ENCODE measurements around the gene RAPGEF5.

RAPGEF5 gene

DNA sequence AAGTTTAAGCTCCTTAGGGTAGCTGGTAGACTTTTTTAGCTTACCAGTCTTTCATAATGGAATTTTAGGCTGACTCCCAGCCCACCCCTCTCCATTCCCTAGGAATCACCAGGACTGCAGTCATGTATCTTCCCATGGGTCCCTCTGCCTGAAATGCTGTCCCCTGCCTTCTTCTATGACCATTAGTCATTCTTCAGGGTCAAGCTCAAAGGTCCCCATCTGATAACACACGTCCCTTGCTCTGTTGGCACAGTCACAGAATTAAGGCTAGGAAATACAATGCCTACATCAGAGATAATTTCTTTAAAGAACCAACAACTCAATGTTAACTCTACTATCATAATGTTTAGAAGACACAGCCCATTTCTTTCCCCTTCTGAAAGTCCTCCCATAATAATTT is 140.6 kb downstream of the RAPGEF5 start:
- ChIA-PET CTCF (no interaction called here), POLR2A (no interaction called here)
- DNase-seq (ENCODE audit: extremely low spot score): no peak
- TF ChIP-seq, protein P1, sequence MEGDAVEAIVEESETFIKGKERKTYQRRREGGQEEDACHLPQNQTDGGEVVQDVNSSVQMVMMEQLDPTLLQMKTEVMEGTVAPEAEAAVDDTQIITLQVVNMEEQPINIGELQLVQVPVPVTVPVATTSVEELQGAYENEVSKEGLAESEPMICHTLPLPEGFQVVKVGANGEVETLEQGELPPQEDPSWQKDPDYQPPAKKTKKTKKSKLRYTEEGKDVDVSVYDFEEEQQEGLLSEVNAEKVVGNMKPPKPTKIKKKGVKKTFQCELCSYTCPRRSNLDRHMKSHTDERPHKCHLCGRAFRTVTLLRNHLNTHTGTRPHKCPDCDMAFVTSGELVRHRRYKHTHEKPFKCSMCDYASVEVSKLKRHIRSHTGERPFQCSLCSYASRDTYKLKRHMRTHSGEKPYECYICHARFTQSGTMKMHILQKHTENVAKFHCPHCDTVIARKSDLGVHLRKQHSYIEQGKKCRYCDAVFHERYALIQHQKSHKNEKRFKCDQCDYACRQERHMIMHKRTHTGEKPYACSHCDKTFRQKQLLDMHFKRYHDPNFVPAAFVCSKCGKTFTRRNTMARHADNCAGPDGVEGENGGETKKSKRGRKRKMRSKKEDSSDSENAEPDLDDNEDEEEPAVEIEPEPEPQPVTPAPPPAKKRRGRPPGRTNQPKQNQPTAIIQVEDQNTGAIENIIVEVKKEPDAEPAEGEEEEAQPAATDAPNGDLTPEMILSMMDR (IDR thresholded peaks at IDR 0.05; ENCODE audit: control extremely low read depth, extremely low read depth, low read depth, missing control alignments): no peak

DNA sequence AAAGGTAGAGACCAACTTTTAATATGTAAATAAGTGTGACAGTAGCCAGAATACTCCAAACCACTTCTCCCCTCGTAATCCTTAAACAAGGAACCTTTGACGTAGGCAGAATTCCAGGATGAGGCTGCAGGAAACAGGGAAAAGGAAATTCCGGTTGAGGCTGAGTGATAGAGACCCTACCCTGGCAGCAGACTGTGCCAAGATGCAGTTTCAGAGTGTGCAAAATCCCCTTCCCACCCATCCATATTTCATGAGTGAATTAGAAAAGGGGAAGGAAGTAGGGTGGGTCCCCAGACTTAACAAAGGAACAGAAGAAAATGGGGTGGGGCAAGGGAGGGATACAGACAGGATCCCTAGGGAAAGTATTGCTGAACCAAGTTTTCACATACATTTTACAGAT is 143.0 kb downstream of the RAPGEF5 start:
- POLR2A ChIA-PET: no interaction called here
- TF ChIP-seq, protein P1 (IDR thresholded peaks at IDR 0.05; ENCODE audit: control extremely low read depth, extremely low read depth, low read depth, missing control alignments): no peak
- CTCF ChIA-PET: no interaction called here
- DNase-seq (ENCODE audit: extremely low spot score): no peak

DNA sequence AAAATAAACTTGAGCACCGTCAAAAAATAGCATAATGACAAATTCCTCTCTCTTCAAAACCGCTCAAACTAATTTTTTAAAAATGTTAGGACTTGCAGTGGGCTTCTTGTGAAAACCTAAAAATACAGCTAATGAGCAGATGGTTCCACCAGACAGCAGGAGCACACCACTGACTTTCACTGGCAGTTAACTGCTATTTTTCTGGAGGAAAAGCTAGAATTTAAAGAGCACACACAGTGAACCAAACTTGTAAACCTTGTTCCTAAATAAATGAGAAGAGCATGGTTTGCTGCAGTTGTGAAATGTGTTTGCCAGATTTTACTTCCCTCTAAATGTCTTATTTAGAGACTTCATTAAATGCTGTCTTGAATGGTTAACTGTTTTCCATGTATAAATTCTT is 143.9 kb downstream of the RAPGEF5 start:
- ChIA-PET POLR2A (no interaction called here), CTCF (no interaction called here)
- DNase-seq (ENCODE audit: extremely low spot score): no peak
- TF ChIP-seq, protein P1 (IDR thresholded peaks at IDR 0.05; ENCODE audit: control extremely low read depth, extremely low read depth, low read depth, missing control alignments): no peak

DNA sequence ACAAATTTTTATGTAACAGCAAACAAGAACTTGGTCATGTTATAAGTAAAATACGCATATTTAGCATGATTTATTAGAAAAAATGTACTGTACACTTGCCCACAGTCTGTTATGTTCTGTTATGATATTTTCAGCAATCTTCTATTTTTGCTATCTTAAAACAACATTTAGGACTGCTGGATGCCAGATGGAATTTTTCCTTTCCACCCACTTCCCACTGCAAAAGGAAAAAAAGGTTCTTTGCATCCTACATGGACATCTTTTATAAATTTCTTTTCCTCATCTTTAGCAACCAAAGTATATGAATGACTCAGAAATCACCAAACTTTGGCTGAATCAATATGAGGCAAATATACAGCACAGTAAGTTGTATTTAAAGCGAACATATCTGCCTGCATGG is 146.0 kb downstream of the RAPGEF5 start:
- CTCF ChIA-PET: no interaction called here
- TF ChIP-seq, protein P1 (IDR thresholded peaks at IDR 0.05; ENCODE audit: control extremely low read depth, extremely low read depth, low read depth, missing control alignments): no peak
- no peak for DNase-seq (ENCODE audit: extremely low spot score)
- POLR2A ChIA-PET: no interaction called here

DNA sequence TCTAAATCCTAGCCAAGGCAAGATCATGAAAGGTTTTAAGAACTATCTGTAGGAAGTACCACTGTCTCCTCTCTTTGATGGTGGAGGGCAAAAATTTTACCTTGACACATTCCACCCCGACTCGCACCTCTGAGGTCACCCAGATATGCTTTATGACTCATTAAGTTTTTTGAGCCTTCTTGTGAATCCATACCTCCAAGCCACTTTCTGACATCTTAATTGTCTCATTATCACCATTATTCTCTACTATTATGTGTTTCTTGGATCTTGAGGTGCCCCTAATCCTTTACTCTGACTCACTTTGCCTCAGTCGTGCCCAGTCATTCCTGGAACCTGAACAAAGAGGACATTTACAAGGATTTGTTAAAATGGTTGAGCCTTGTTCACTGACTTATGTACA is 146.6 kb downstream of the RAPGEF5 start:
- POLR2A ChIA-PET: no interaction called here
- TF ChIP-seq, protein P1 (IDR thresholded peaks at IDR 0.05; ENCODE audit: control extremely low read depth, extremely low read depth, low read depth, missing control alignments): no peak
- CTCF ChIA-PET: no interaction called here
- no peak for DNase-seq (ENCODE audit: extremely low spot score)

DNA sequence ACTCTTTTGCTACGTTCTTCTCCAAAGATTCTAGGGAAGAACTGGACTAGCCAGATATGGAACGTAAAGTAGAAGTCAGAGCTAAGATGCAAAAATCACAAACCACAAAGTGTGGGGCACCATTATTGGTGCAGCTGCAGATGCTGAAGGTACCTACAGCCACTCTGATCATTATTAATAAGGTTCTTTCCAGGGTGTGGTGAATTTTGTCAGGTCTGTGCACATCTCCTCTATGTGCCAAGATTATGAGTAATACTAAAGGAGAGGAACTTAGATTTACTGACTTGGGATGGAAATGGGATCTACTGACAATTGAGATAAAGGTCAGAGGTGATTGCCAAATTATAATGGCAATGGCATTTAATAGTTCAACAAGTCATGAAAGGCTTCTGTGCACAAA is 148.2 kb downstream of the RAPGEF5 start:
- ChIA-PET CTCF (no interaction called here), POLR2A (no interaction called here)
- TF ChIP-seq, protein P1 (IDR thresholded peaks at IDR 0.05; ENCODE audit: control extremely low read depth, extremely low read depth, low read depth, missing control alignments): no peak
- no peak for DNase-seq (ENCODE audit: extremely low spot score)

DNA sequence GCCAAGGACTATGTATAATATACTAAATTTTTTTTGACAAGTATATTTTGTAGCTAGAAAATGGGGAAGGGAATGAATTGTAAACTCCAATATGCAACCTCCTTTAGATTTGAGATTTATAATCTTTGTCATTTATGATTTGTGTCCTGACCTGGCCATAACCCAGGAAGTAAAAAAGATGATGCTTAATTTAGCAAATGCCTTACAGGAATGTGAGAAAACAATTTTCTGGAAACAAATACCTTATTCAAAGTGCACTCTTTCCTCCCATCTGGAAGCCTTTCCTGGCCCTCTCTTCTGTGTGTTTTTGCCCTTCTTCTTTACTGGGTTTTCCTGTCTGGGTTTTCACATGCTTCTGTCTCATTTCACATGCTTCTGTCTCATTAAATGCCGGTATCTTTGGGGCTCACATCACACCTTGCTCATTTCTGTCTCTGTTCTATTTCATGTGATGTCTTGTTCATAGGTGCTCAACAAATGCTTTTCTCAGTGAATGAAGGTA is 149.2 kb downstream of the RAPGEF5 start:
- TF ChIP-seq, protein P1 (IDR thresholded peaks at IDR 0.05; ENCODE audit: control extremely low read depth, extremely low read depth, low read depth, missing control alignments): no peak
- DNase-seq (ENCODE audit: extremely low spot score): no peak
- POLR2A ChIA-PET: no interaction called here
- CTCF ChIA-PET: interaction anchor here (1.0 kb wide), 1 partner anchor 54 kb away, joined by 3 read pairs; no protein-coding TSS in a partner anchor
